IMR-90 (cell line): Measurements from ENCODE around the gene PLXNA3. TPM values are rescaled to one million over a fixed set of nuclear protein-coding genes. Genes with fewer than 3 reads are reported as not detected.

ENCODE experiments used
- ATAC-seq: fragments of 200-7000 bp; cut with Tn5 transposase; 2 replicates; pipeline ENCODE4 v1.9.1; 2020; ENCODE audit warnings: low read depth, mild to moderate bottlenecking, moderate library complexity
- BruUV-seq: library from RNA; stranded (reverse); fragments of 400-500 nt; replicated peaks from 2 replicates; lab custom pipeline; 2021; lab: Mats Ljungman, UMichigan
- CTCF ChIA-PET: fragments of 300-600 bp; formaldehyde crosslinking; extraction: SDS; loops from one replicate; lab custom pipeline; 2021; ENCODE audit warnings: antibody characterized with exemption; lab: Yijun Ruan, JAX
- POLR2A ChIA-PET: fragments of 300-600 bp; sonication (Branson Sonifier 250); formaldehyde crosslinking; loops from one replicate; lab custom pipeline; 2022; ENCODE audit warnings: antibody characterized with exemption; ENCODE audit not compliant: unreplicated experiment; lab: Charles Lee
- DNase-seq: peaks from one replicate; pipeline ENCODE4 v3.0.0; 2013
- H2AFZ ChIP-seq: replicated peaks from 2 replicates; pipeline ENCODE3; 2013; ENCODE audit warnings: low read length, mild to moderate bottlenecking; ENCODE audit not compliant: poor library complexity
- H2AK5ac ChIP-seq: 2 replicates; pipeline ENCODE4 v1.6.1; 2013; ENCODE audit warnings: low read depth, low read length, inconsistent platforms
- H2AK9ac ChIP-seq: replicated peaks from 2 replicates; pipeline ENCODE3; 2013; ENCODE audit warnings: mild to moderate bottlenecking, low read depth, low read length, moderate library complexity; ENCODE audit not compliant: poor library complexity
- H2BK120ac ChIP-seq: 2 replicates; pipeline ENCODE4 v1.6.1; 2013; ENCODE audit warnings: low read depth, low read length, inconsistent platforms
- H2BK15ac ChIP-seq: 3 replicates; pipeline ENCODE4 v1.6.1; 2013; ENCODE audit warnings: low read depth, low read length, inconsistent platforms
- H2BK20ac ChIP-seq: 2 replicates; pipeline ENCODE4 v1.6.1; 2013; ENCODE audit warnings: low read depth, mild to moderate bottlenecking, inconsistent platforms, low read length, moderate library complexity
- H2BK5ac ChIP-seq: 2 replicates; pipeline ENCODE4 v1.6.1; 2013; ENCODE audit warnings: mild to moderate bottlenecking, low read depth, low read length, inconsistent platforms; ENCODE audit not compliant: poor library complexity, severe bottlenecking
- H3K14ac ChIP-seq: replicated peaks from 2 replicates; pipeline ENCODE4 v1.6.1; 2013; ENCODE audit warnings: low read depth, low read length, inconsistent platforms
- H3K18ac ChIP-seq: 2 replicates; pipeline ENCODE4 v1.6.1; 2013; ENCODE audit warnings: low read depth, low read length, control low read depth
- H3K23ac ChIP-seq: 2 replicates; pipeline ENCODE4 v1.6.1; 2013; ENCODE audit warnings: low read depth, low read length, inconsistent platforms
- H3K27ac ChIP-seq: 2 replicates; pipeline ENCODE4 v1.5.1; 2013; ENCODE audit warnings: mild to moderate bottlenecking, control low read depth, low read length; ENCODE audit not compliant: insufficient read depth
- H3K27me3 ChIP-seq: 2 replicates; pipeline ENCODE4 v1.6.1; 2013; ENCODE audit warnings: low read length; ENCODE audit not compliant: control insufficient read depth, insufficient read depth
- H3K36me3 ChIP-seq: 2 replicates; pipeline ENCODE4 v1.6.1; 2013; ENCODE audit warnings: low read length, mixed read lengths; ENCODE audit not compliant: control insufficient read depth, insufficient read depth
- H3K4ac ChIP-seq: 2 replicates; pipeline ENCODE4 v1.6.1; 2013; ENCODE audit warnings: low read depth, low read length, inconsistent platforms
- H3K4me1 ChIP-seq: 2 replicates; pipeline ENCODE4 v1.6.1; 2013; ENCODE audit warnings: low read length, mixed read lengths; ENCODE audit not compliant: control insufficient read depth, insufficient read depth
- H3K4me2 ChIP-seq: 2 replicates; pipeline ENCODE4 v1.6.1; 2013; ENCODE audit warnings: low read depth, mild to moderate bottlenecking, control low read depth, low read length, moderate library complexity
- H3K4me3 ChIP-seq: 2 replicates; pipeline ENCODE4 v1.5.1; 2013; ENCODE audit warnings: low read depth, mild to moderate bottlenecking, control low read depth, low read length, moderate library complexity; ENCODE audit not compliant: insufficient read depth
- H3K56ac ChIP-seq: 2 replicates; pipeline ENCODE4 v1.6.1; 2013; ENCODE audit warnings: low read length, inconsistent platforms; ENCODE audit not compliant: insufficient read depth; ENCODE audit errors: extremely low read depth
- H3K79me1 ChIP-seq, 2 experiments: 2 replicates each; pipeline ENCODE4 v1.6.1; 2013; ENCODE audit warnings: low read length in 2 of 2, inconsistent platforms in 1 of 2, low read depth in 1 of 2
- H3K9ac ChIP-seq: 2 replicates; pipeline ENCODE4 v1.6.1; 2013; ENCODE audit warnings: low read depth, low read length, control low read depth
- H3K9me1 ChIP-seq: 2 replicates; pipeline ENCODE4 v1.6.1; 2013; ENCODE audit warnings: low read length, inconsistent platforms; ENCODE audit not compliant: insufficient read depth
- H3K9me3 ChIP-seq: 2 replicates; pipeline ENCODE4 v1.6.1; 2013; ENCODE audit warnings: low read length; ENCODE audit not compliant: control insufficient read depth, insufficient read depth
- H4K20me1 ChIP-seq: 2 replicates; pipeline ENCODE4 v1.6.1; 2013; ENCODE audit warnings: low read length, inconsistent platforms; ENCODE audit not compliant: insufficient read depth
- H4K5ac ChIP-seq: 2 replicates; pipeline ENCODE4 v1.6.1; 2013; ENCODE audit warnings: mild to moderate bottlenecking, low read depth, low read length, control low read depth
- H4K8ac ChIP-seq, 2 experiments: 2 replicates each; pipeline ENCODE4 v1.6.1; 2013; ENCODE audit warnings: low read depth in 2 of 2, low read length in 2 of 2, control low read depth in 1 of 2, inconsistent platforms in 1 of 2
- H4K91ac ChIP-seq: 2 replicates; pipeline ENCODE4 v1.6.1; 2013; ENCODE audit warnings: low read depth, low read length, inconsistent platforms; ENCODE audit not compliant: insufficient read depth
- CEBPB ChIP-seq: IDR thresholded peaks from 2 replicates; pipeline ENCODE4 v1.6.1; 2012; ENCODE audit warnings: low read depth, low read length, improper control_type of control experiment
- FOS ChIP-seq: fragments of 150-350 bp; IDR thresholded peaks from 2 replicates; pipeline ENCODE4 v1.6.1; 2016; ENCODE audit warnings: low read depth, low read length
- MAZ ChIP-seq: IDR thresholded peaks from 2 replicates; pipeline ENCODE4 v1.6.1; 2012; ENCODE audit warnings: low read depth, mild to moderate bottlenecking, low read length, improper control_type of control experiment, moderate library complexity, borderline replicate concordance
- MXI1 ChIP-seq: IDR thresholded peaks from 2 replicates; pipeline ENCODE4 v1.6.1; 2012; ENCODE audit warnings: low read depth, mild to moderate bottlenecking, low read length, moderate library complexity, borderline replicate concordance
- RAD21 ChIP-seq: IDR thresholded peaks from 2 replicates; pipeline ENCODE4 v1.6.1; 2012; ENCODE audit warnings: low read length, improper control_type of control experiment
- SMC3 ChIP-seq: fragments of 150-350 bp; IDR thresholded peaks from 2 replicates; pipeline ENCODE4 v1.6.1; 2016; ENCODE audit warnings: low read depth, mild to moderate bottlenecking, antibody characterized with exemption, low read length, moderate library complexity
- WGBS, 2 experiments: methylation state at CpG; one replicate each; pipeline versions ENCODE4 v1.1.5 to v1.1.7; 2013; ENCODE audit warnings: missing lambda C conversion rate in 2 of 2; ENCODE audit not compliant: insufficient read length in 1 of 2; ENCODE audit errors: extremely low coverage in 2 of 2; 5-methylcytosine and 5-hydroxymethylcytosine counted together
- dilution Hi-C: fragments of 300-500 bp; cut with HindIII; formaldehyde crosslinking; loops from one replicate; pipeline ENCODE4 v1.14.3; 2018; ENCODE audit warnings: low sequenced_read_pairs; ENCODE audit not compliant: unreplicated experiment
- in situ Hi-C: fragments of 300-500 bp; cut with MboI; formaldehyde crosslinking; loops from 3 replicates; pipeline ENCODE4 v1.14.3; 2019; ENCODE audit warnings: low sequenced_read_pairs, inconsistent platforms, mixed read lengths
- intact Hi-C: fragments of 100-400 bp; cut with micrococcal nuclease; formaldehyde crosslinking; loops from 2 replicates; pipeline ENCODE4 v1.10.0; 2022
- polyA plus RNA-seq, 3 experiments: library from polyadenylated mRNA; depleted of rRNA; stranded (reverse); fragments of >200 nt; gene quantifications; 2 replicates each; pipeline ENCODE4 v1.2.3, GENCODE V29; 2012; ENCODE audit warnings: low replicate concordance in 1 of 3
- total RNA-seq: library from RNA; depleted of rRNA; stranded (reverse); fragments of >200 nt; gene quantifications from 2 replicates; pipeline ENCODE4 v1.2.3, GENCODE V29; 2012
- TF ChIP-seq, protein P1 (sequence below): fragments of 150-350 bp; IDR thresholded peaks from 2 replicates; pipeline ENCODE4 v1.6.1; 2016; ENCODE audit warnings: low read depth, mild to moderate bottlenecking, low read length, moderate library complexity, borderline replicate concordance
- TF ChIP-seq, protein P2 (sequence below): fragments of 150-350 bp; IDR thresholded peaks from 2 replicates; pipeline ENCODE4 v1.6.1; 2017; ENCODE audit warnings: mild to moderate bottlenecking, antibody characterized with exemption, low read length, low read depth

PLXNA3 gene
- total and polyA plus RNA-seq, 2 of the 4 experiments (the other 2 are of a cell fraction): 4.3 to 111 TPM

DNA sequence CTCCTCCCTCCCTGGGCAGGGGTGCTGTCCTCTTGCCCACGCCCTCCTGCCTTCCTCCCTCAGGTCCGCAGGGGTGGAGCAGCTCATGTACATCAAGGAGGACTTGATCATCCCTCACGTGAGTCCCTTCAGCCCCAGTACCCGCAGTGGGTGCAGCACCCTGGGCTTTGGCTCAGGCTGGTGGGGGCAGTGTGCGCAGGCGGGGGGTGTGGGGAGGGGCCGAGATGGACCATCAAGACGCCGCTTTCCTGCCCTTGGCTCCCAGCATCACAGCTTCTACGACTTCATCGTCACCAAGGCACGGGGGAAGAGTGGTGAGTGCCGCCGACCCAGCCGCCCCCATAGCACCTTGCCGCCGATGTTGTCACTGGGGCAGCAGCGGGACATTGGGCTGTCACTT is 8.5 kb upstream of the PLXNA3 start:
- DNase-seq: no peak
- Histone ChIP-seq H2BK15ac (no peak overlapping the region), H3K18ac (no peak overlapping the region), H3K4me1 (peaks cover 8% of the 10 kb centered on the region; the same call in 1 of the 2 replicates), H2AK5ac (no peak overlapping the region), H3K4ac (no peak overlapping the region), H3K79me1 (peaks cover 0 to 29% of the 10 kb centered on the region in 2 experiments; a peak in 2 of 4 replicates), H4K5ac (no peak overlapping the region), H3K27me3 (no peaks in the 10 kb centered on the region), H3K4me3 (no peak overlapping the region), H2BK120ac (no peak overlapping the region), H3K9me1 (no peaks in the 10 kb centered on the region), H3K23ac (no peak overlapping the region), H2BK20ac (no peak overlapping the region), H3K9me3 (no peaks in the 10 kb centered on the region; the same call in 1 of the 2 replicates), H4K8ac (no peak overlapping the region), H3K36me3 (peaks cover 47% of the 10 kb centered on the region), H4K91ac (no peak overlapping the region), H4K20me1 (no peaks in the 10 kb centered on the region; the same call in 1 of the 2 replicates), H2BK5ac (no peak overlapping the region), H2AFZ (no peak overlapping the region), H3K14ac (no peak overlapping the region), H2AK9ac (no peak overlapping the region), H3K27ac (no peak overlapping the region), H3K56ac (no peak overlapping the region), H3K9ac (no peak overlapping the region), H3K4me2 (no peak overlapping the region)
- no peak for ATAC-seq
- CTCF ChIA-PET: no interaction called here
- POLR2A ChIA-PET: no interaction called here
- dilution Hi-C loops (no loop called here), in situ Hi-C loops (no loop called here), intact Hi-C loops (no loop called here)
- no CpG with 5 or more reads among the region's 18 CpGs for WGBS, 2 experiments
- BruUV-seq: no TSS peak
- TF ChIP-seq FOS (no peak), MXI1 (no peak), MAZ (no peak), RAD21 (no peak), SMC3 (no peak), CEBPB (no peak)
- TF ChIP-seq, protein P1, sequence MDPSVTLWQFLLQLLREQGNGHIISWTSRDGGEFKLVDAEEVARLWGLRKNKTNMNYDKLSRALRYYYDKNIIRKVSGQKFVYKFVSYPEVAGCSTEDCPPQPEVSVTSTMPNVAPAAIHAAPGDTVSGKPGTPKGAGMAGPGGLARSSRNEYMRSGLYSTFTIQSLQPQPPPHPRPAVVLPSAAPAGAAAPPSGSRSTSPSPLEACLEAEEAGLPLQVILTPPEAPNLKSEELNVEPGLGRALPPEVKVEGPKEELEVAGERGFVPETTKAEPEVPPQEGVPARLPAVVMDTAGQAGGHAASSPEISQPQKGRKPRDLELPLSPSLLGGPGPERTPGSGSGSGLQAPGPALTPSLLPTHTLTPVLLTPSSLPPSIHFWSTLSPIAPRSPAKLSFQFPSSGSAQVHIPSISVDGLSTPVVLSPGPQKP: no peak
- TF ChIP-seq, protein P2, sequence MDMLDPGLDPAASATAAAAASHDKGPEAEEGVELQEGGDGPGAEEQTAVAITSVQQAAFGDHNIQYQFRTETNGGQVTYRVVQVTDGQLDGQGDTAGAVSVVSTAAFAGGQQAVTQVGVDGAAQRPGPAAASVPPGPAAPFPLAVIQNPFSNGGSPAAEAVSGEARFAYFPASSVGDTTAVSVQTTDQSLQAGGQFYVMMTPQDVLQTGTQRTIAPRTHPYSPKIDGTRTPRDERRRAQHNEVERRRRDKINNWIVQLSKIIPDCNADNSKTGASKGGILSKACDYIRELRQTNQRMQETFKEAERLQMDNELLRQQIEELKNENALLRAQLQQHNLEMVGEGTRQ: no peak
